IMR-90 (cell line): ENCODE data around the gene TRMT1. TPM values are rescaled to one million over a fixed set of nuclear protein-coding genes. Genes with fewer than 3 reads are reported as not detected.

Experiments used
- ATAC-seq: fragments of 200-7000 bp; cut with Tn5 transposase; 2 replicates; pipeline ENCODE4 v1.9.1; 2020; ENCODE audit warnings: low read depth, mild to moderate bottlenecking, moderate library complexity
- BruUV-seq: library from RNA; stranded (reverse); fragments of 400-500 nt; replicated peaks from 2 replicates; lab custom pipeline; 2021; lab: Mats Ljungman, UMichigan
- CTCF ChIA-PET: fragments of 300-600 bp; formaldehyde crosslinking; extraction: SDS; loops from one replicate; lab custom pipeline; 2021; ENCODE audit warnings: antibody characterized with exemption; lab: Yijun Ruan, JAX
- POLR2A ChIA-PET: fragments of 300-600 bp; sonication (Branson Sonifier 250); formaldehyde crosslinking; loops from one replicate; lab custom pipeline; 2022; ENCODE audit warnings: antibody characterized with exemption; ENCODE audit not compliant: unreplicated experiment; lab: Charles Lee
- DNase-seq: peaks from one replicate; pipeline ENCODE4 v3.0.0; 2013
- H2AFZ ChIP-seq: replicated peaks from 2 replicates; pipeline ENCODE3; 2013; ENCODE audit warnings: low read length, mild to moderate bottlenecking; ENCODE audit not compliant: poor library complexity
- H2AK5ac ChIP-seq: 2 replicates; pipeline ENCODE4 v1.6.1; 2013; ENCODE audit warnings: low read depth, low read length, inconsistent platforms
- H2AK9ac ChIP-seq: replicated peaks from 2 replicates; pipeline ENCODE3; 2013; ENCODE audit warnings: mild to moderate bottlenecking, low read depth, low read length, moderate library complexity; ENCODE audit not compliant: poor library complexity
- H2BK120ac ChIP-seq: 2 replicates; pipeline ENCODE4 v1.6.1; 2013; ENCODE audit warnings: low read depth, low read length, inconsistent platforms
- H2BK15ac ChIP-seq: 3 replicates; pipeline ENCODE4 v1.6.1; 2013; ENCODE audit warnings: low read depth, low read length, inconsistent platforms
- H2BK20ac ChIP-seq: 2 replicates; pipeline ENCODE4 v1.6.1; 2013; ENCODE audit warnings: low read depth, mild to moderate bottlenecking, inconsistent platforms, low read length, moderate library complexity
- H2BK5ac ChIP-seq: 2 replicates; pipeline ENCODE4 v1.6.1; 2013; ENCODE audit warnings: mild to moderate bottlenecking, low read depth, low read length, inconsistent platforms; ENCODE audit not compliant: poor library complexity, severe bottlenecking
- H3K14ac ChIP-seq: replicated peaks from 2 replicates; pipeline ENCODE4 v1.6.1; 2013; ENCODE audit warnings: low read depth, low read length, inconsistent platforms
- H3K18ac ChIP-seq: 2 replicates; pipeline ENCODE4 v1.6.1; 2013; ENCODE audit warnings: low read depth, low read length, control low read depth
- H3K23ac ChIP-seq: 2 replicates; pipeline ENCODE4 v1.6.1; 2013; ENCODE audit warnings: low read depth, low read length, inconsistent platforms
- H3K27ac ChIP-seq: 2 replicates; pipeline ENCODE4 v1.5.1; 2013; ENCODE audit warnings: mild to moderate bottlenecking, control low read depth, low read length; ENCODE audit not compliant: insufficient read depth
- H3K27me3 ChIP-seq: 2 replicates; pipeline ENCODE4 v1.6.1; 2013; ENCODE audit warnings: low read length; ENCODE audit not compliant: control insufficient read depth, insufficient read depth
- H3K36me3 ChIP-seq: 2 replicates; pipeline ENCODE4 v1.6.1; 2013; ENCODE audit warnings: low read length, mixed read lengths; ENCODE audit not compliant: control insufficient read depth, insufficient read depth
- H3K4ac ChIP-seq: 2 replicates; pipeline ENCODE4 v1.6.1; 2013; ENCODE audit warnings: low read depth, low read length, inconsistent platforms
- H3K4me1 ChIP-seq: 2 replicates; pipeline ENCODE4 v1.6.1; 2013; ENCODE audit warnings: low read length, mixed read lengths; ENCODE audit not compliant: control insufficient read depth, insufficient read depth
- H3K4me2 ChIP-seq: 2 replicates; pipeline ENCODE4 v1.6.1; 2013; ENCODE audit warnings: low read depth, mild to moderate bottlenecking, control low read depth, low read length, moderate library complexity
- H3K4me3 ChIP-seq: 2 replicates; pipeline ENCODE4 v1.5.1; 2013; ENCODE audit warnings: low read depth, mild to moderate bottlenecking, control low read depth, low read length, moderate library complexity; ENCODE audit not compliant: insufficient read depth
- H3K56ac ChIP-seq: 2 replicates; pipeline ENCODE4 v1.6.1; 2013; ENCODE audit warnings: low read length, inconsistent platforms; ENCODE audit not compliant: insufficient read depth; ENCODE audit errors: extremely low read depth
- H3K79me1 ChIP-seq, 2 experiments: 2 replicates each; pipeline ENCODE4 v1.6.1; 2013; ENCODE audit warnings: low read length in 2 of 2, inconsistent platforms in 1 of 2, low read depth in 1 of 2
- H3K9ac ChIP-seq: 2 replicates; pipeline ENCODE4 v1.6.1; 2013; ENCODE audit warnings: low read depth, low read length, control low read depth
- H3K9me1 ChIP-seq: 2 replicates; pipeline ENCODE4 v1.6.1; 2013; ENCODE audit warnings: low read length, inconsistent platforms; ENCODE audit not compliant: insufficient read depth
- H3K9me3 ChIP-seq: 2 replicates; pipeline ENCODE4 v1.6.1; 2013; ENCODE audit warnings: low read length; ENCODE audit not compliant: control insufficient read depth, insufficient read depth
- H4K20me1 ChIP-seq: 2 replicates; pipeline ENCODE4 v1.6.1; 2013; ENCODE audit warnings: low read length, inconsistent platforms; ENCODE audit not compliant: insufficient read depth
- H4K5ac ChIP-seq: 2 replicates; pipeline ENCODE4 v1.6.1; 2013; ENCODE audit warnings: mild to moderate bottlenecking, low read depth, low read length, control low read depth
- H4K8ac ChIP-seq, 2 experiments: 2 replicates each; pipeline ENCODE4 v1.6.1; 2013; ENCODE audit warnings: low read depth in 2 of 2, low read length in 2 of 2, control low read depth in 1 of 2, inconsistent platforms in 1 of 2
- H4K91ac ChIP-seq: 2 replicates; pipeline ENCODE4 v1.6.1; 2013; ENCODE audit warnings: low read depth, low read length, inconsistent platforms; ENCODE audit not compliant: insufficient read depth
- CEBPB ChIP-seq: IDR thresholded peaks from 2 replicates; pipeline ENCODE4 v1.6.1; 2012; ENCODE audit warnings: low read depth, low read length, improper control_type of control experiment
- CHD1 ChIP-seq: IDR thresholded peaks from 2 replicates; pipeline ENCODE4 v1.6.1; 2012; ENCODE audit warnings: low read depth, low read length, improper control_type of control experiment
- CTCF ChIP-seq: conservative IDR thresholded peaks from 2 replicates; pipeline ENCODE4 v1.5.1; 2012; ENCODE audit warnings: mild to moderate bottlenecking, low read depth, low read length, improper control_type of control experiment
- FOS ChIP-seq: fragments of 150-350 bp; IDR thresholded peaks from 2 replicates; pipeline ENCODE4 v1.6.1; 2016; ENCODE audit warnings: low read depth, low read length
- MAFK ChIP-seq: IDR thresholded peaks from 2 replicates; pipeline ENCODE4 v1.6.1; 2012; ENCODE audit warnings: low read depth, low read length, improper control_type of control experiment
- MAZ ChIP-seq: IDR thresholded peaks from 2 replicates; pipeline ENCODE4 v1.6.1; 2012; ENCODE audit warnings: low read depth, mild to moderate bottlenecking, low read length, improper control_type of control experiment, moderate library complexity, borderline replicate concordance
- MXI1 ChIP-seq: IDR thresholded peaks from 2 replicates; pipeline ENCODE4 v1.6.1; 2012; ENCODE audit warnings: low read depth, mild to moderate bottlenecking, low read length, moderate library complexity, borderline replicate concordance
- NFE2L2 ChIP-seq: fragments of 150-350 bp; IDR thresholded peaks from 2 replicates; pipeline ENCODE4 v1.6.1; 2016; ENCODE audit warnings: low read depth, mild to moderate bottlenecking, low read length
- POLR2A ChIP-seq: IDR thresholded peaks from 2 replicates; pipeline ENCODE4 v1.6.1; 2012; ENCODE audit warnings: mild to moderate bottlenecking, low read depth, low read length
- RAD21 ChIP-seq: IDR thresholded peaks from 2 replicates; pipeline ENCODE4 v1.6.1; 2012; ENCODE audit warnings: low read length, improper control_type of control experiment
- RCOR1 ChIP-seq: IDR thresholded peaks from 2 replicates; pipeline ENCODE4 v1.6.1; 2012; ENCODE audit warnings: mild to moderate bottlenecking, low read length, improper control_type of control experiment; ENCODE audit not compliant: insufficient replicate concordance
- RFX5 ChIP-seq: IDR thresholded peaks from 2 replicates; pipeline ENCODE4 v1.8.0; 2012; ENCODE audit warnings: low read depth, mild to moderate bottlenecking, low read length, moderate library complexity
- SMC3 ChIP-seq: fragments of 150-350 bp; IDR thresholded peaks from 2 replicates; pipeline ENCODE4 v1.6.1; 2016; ENCODE audit warnings: low read depth, mild to moderate bottlenecking, antibody characterized with exemption, low read length, moderate library complexity
- WGBS, 2 experiments: methylation state at CpG; one replicate each; pipeline versions ENCODE4 v1.1.5 to v1.1.7; 2013; ENCODE audit warnings: missing lambda C conversion rate in 2 of 2; ENCODE audit not compliant: insufficient read length in 1 of 2; ENCODE audit errors: extremely low coverage in 2 of 2; 5-methylcytosine and 5-hydroxymethylcytosine counted together
- dilution Hi-C: fragments of 300-500 bp; cut with HindIII; formaldehyde crosslinking; loops from one replicate; pipeline ENCODE4 v1.14.3; 2018; ENCODE audit warnings: low sequenced_read_pairs; ENCODE audit not compliant: unreplicated experiment
- in situ Hi-C: fragments of 300-500 bp; cut with MboI; formaldehyde crosslinking; loops from 3 replicates; pipeline ENCODE4 v1.14.3; 2019; ENCODE audit warnings: low sequenced_read_pairs, inconsistent platforms, mixed read lengths
- intact Hi-C: fragments of 100-400 bp; cut with micrococcal nuclease; formaldehyde crosslinking; loops from 2 replicates; pipeline ENCODE4 v1.10.0; 2022
- polyA plus RNA-seq, 3 experiments: library from polyadenylated mRNA; depleted of rRNA; stranded (reverse); fragments of >200 nt; gene quantifications; 2 replicates each; pipeline ENCODE4 v1.2.3, GENCODE V29; 2012; ENCODE audit warnings: low replicate concordance in 1 of 3
- total RNA-seq: library from RNA; depleted of rRNA; stranded (reverse); fragments of >200 nt; gene quantifications from 2 replicates; pipeline ENCODE4 v1.2.3, GENCODE V29; 2012
- TF ChIP-seq, protein P1 (sequence below): fragments of 150-350 bp; IDR thresholded peaks from 2 replicates; pipeline ENCODE4 v1.6.1; 2016; ENCODE audit warnings: low read depth, mild to moderate bottlenecking, low read length, moderate library complexity, borderline replicate concordance
- TF ChIP-seq, protein P2 (sequence below): fragments of 150-350 bp; IDR thresholded peaks from 2 replicates; pipeline ENCODE4 v1.6.1; 2017; ENCODE audit warnings: mild to moderate bottlenecking, antibody characterized with exemption, low read length, low read depth

TRMT1 gene
- total and polyA plus RNA-seq, 2 of the 4 experiments (the other 2 are of a cell fraction): 28.3 to 56.0 TPM

DNA sequence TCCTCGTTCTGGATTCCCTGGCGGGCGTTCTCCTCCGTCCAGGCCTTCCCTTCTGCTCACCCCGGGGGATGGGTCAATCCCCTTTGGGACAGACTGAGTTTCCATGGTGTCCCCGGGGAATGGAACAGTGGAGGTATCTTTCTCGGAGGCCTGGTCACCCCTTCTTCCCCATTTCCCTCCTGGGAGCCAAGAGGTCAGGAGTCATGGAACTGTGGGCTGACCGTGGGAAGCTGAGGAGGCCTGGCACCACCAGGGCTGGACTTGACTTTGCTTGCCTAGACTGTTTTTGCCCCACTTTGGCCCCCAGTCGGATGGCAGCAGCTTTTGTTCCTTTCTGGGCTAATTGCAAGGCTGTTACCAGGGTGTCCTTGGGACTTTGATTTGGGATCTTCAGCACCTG is 3.5 kb upstream of the TRMT1 start:
- Histone ChIP-seq H3K9ac (peak overlapping the region; percentile 98; the same call in 1 of the 2 replicates), H2BK120ac (no peak overlapping the region), H2AK5ac (peak overlapping the region; percentile 95), H2BK20ac (no peak overlapping the region), H3K4ac (peak overlapping the region; percentile 88), H3K4me3 (no peak overlapping the region), H3K27me3 (no peaks in the 10 kb centered on the region), H3K36me3 (peaks cover 17% of the 10 kb centered on the region), H4K5ac (no peak overlapping the region), H4K91ac (peak overlapping the region; percentile 21), H3K79me1 (peaks cover 0 to 81% of the 10 kb centered on the region in 2 experiments; a peak in 3 of 4 replicates), H4K8ac (no peak overlapping the region), H3K23ac (peak overlapping the region; percentile 95), H4K20me1 (peaks cover 63% of the 10 kb centered on the region), H2BK15ac (no peak overlapping the region), H3K56ac (no peak overlapping the region), H3K9me3 (no peaks in the 10 kb centered on the region), H2BK5ac (peak overlapping the region; percentile 94), H2AFZ (no peak overlapping the region), H3K27ac (peak overlapping the region; percentile 97), H3K4me2 (peak overlapping the region; percentile 95), H3K9me1 (peaks cover 26% of the 10 kb centered on the region), H2AK9ac (peak overlapping the region; percentile 90), H3K18ac (no peak overlapping the region), H3K14ac (peak overlapping the region; percentile 89), H3K4me1 (peaks cover 25% of the 10 kb centered on the region)
- no peak for ATAC-seq
- ChIA-PET POLR2A (interaction anchor here (1.0 kb wide), 1 partner anchor 26 kb away, joined by 3 read pairs; no protein-coding TSS in a partner anchor), CTCF (interaction anchor here (0.6 to 0.7 kb wide), 2 partner anchors 145 to 155 kb away, joined by 5 to 7 read pairs; no protein-coding TSS in a partner anchor)
- intact Hi-C loops (no loop called here), dilution Hi-C loops (no loop called here), in situ Hi-C loops (no loop called here)
- TF ChIP-seq FOS (no peak), CHD1 (no peak), POLR2A (no peak), CTCF (no peak), RFX5 (no peak), MAFK (no peak), MXI1 (no peak), SMC3 (no peak), CEBPB (no peak), NFE2L2 (no peak), RAD21 (no peak), RCOR1 (no peak), MAZ (no peak)
- TF ChIP-seq, protein P1, sequence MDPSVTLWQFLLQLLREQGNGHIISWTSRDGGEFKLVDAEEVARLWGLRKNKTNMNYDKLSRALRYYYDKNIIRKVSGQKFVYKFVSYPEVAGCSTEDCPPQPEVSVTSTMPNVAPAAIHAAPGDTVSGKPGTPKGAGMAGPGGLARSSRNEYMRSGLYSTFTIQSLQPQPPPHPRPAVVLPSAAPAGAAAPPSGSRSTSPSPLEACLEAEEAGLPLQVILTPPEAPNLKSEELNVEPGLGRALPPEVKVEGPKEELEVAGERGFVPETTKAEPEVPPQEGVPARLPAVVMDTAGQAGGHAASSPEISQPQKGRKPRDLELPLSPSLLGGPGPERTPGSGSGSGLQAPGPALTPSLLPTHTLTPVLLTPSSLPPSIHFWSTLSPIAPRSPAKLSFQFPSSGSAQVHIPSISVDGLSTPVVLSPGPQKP: no peak
- TF ChIP-seq, protein P2, sequence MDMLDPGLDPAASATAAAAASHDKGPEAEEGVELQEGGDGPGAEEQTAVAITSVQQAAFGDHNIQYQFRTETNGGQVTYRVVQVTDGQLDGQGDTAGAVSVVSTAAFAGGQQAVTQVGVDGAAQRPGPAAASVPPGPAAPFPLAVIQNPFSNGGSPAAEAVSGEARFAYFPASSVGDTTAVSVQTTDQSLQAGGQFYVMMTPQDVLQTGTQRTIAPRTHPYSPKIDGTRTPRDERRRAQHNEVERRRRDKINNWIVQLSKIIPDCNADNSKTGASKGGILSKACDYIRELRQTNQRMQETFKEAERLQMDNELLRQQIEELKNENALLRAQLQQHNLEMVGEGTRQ: no peak
- BruUV-seq: no TSS peak
- DNase-seq: no peak
- WGBS, 2 experiments: 86% methylated on average over 2 of the region's 9 CpGs; no CpG with 5 or more reads in 1 of the 2 experiments
